Keratinocyte (primary cell): ENCODE measurements around the gene ANKRD18B. TPM values are rescaled to one million over a fixed set of nuclear protein-coding genes. Genes with fewer than 3 reads are reported as not detected.
A peak's percentile ranks its signal among the peaks of the same experiment; 100 is the strongest.

Source experiments
- DNase-seq: peaks from one replicate; pipeline ENCODE4 v3.0.0-alpha.2; 2011; ENCODE audit warnings: low read depth, missing footprints, low spot score
- FAIRE-seq: peaks from 2 replicates; lab custom pipeline; 2011; peaks lifted over from hg19 to GRCh38; lab: Jason Lieb, UNC
- H2AFZ ChIP-seq: 2 replicates; pipeline ENCODE4 v1.6.0; 2012; ENCODE audit warnings: low read length, control low read depth, inconsistent platforms; ENCODE audit not compliant: control insufficient read depth
- H3K27ac ChIP-seq: 2 replicates; pipeline ENCODE4 v1.5.1; 2011; ENCODE audit warnings: low read length; ENCODE audit not compliant: control insufficient read depth, insufficient read depth
- H3K27me3 ChIP-seq: 3 replicates; pipeline ENCODE4 v1.6.0; 2011; ENCODE audit warnings: low read length; ENCODE audit not compliant: control insufficient read depth, insufficient read depth; ENCODE audit errors: extremely low read depth
- H3K36me3 ChIP-seq, 2 experiments: 2 replicates in 1 of 2; 3 replicates in 1 of 2; pipeline ENCODE4 v1.5.1; 2011; ENCODE audit warnings: low read length in 2 of 2, mild to moderate bottlenecking in 1 of 2; ENCODE audit not compliant: control insufficient read depth in 2 of 2, insufficient read depth in 2 of 2; ENCODE audit errors: extremely low read depth in 1 of 2
- H3K4me1 ChIP-seq: 3 replicates; pipeline ENCODE4 v1.5.1; 2011; ENCODE audit warnings: low read length; ENCODE audit not compliant: control insufficient read depth, insufficient read depth; ENCODE audit errors: extremely low read depth
- H3K4me2 ChIP-seq: 3 replicates; pipeline ENCODE4 v1.6.0; 2011; ENCODE audit warnings: low read depth, low read length; ENCODE audit not compliant: control insufficient read depth, insufficient read depth; ENCODE audit errors: extremely low read depth
- H3K4me3 ChIP-seq, 3 experiments: fragments of 200-600 bp in 1 of 3; sonication (generic) in 1 of 3; 2 replicates in 2 of 3; 3 replicates in 1 of 3; pipeline ENCODE4 v1.5.1; 2011 to 2016; ENCODE audit warnings: low read length in 3 of 3, mild to moderate bottlenecking in 3 of 3, control low read depth in 2 of 3, inconsistent platforms in 1 of 3, low read depth in 1 of 3, mixed read lengths in 1 of 3, mixed run types in 1 of 3, moderate library complexity in 1 of 3; ENCODE audit not compliant: control insufficient read depth in 2 of 3, insufficient read depth in 2 of 3; ENCODE audit errors: extremely low read depth in 1 of 3
- H3K79me2 ChIP-seq: 2 replicates; pipeline ENCODE4 v1.6.0; 2012; ENCODE audit warnings: low read length; ENCODE audit not compliant: control insufficient read depth, insufficient read depth
- H3K9ac ChIP-seq: 3 replicates; pipeline ENCODE4 v1.6.0; 2011; ENCODE audit warnings: low read length; ENCODE audit not compliant: control insufficient read depth, insufficient read depth; ENCODE audit errors: extremely low read depth
- H3K9me1 ChIP-seq: 3 replicates; pipeline ENCODE4 v1.6.0; 2011; ENCODE audit warnings: low read length; ENCODE audit not compliant: control insufficient read depth, insufficient read depth; ENCODE audit errors: extremely low read depth
- H3K9me3 ChIP-seq: 2 replicates; pipeline ENCODE4 v1.5.1; 2012; ENCODE audit warnings: low read depth, low read length; ENCODE audit not compliant: control insufficient read depth
- H4K20me1 ChIP-seq: 3 replicates; pipeline ENCODE4 v1.6.0; 2011; ENCODE audit warnings: low read length; ENCODE audit not compliant: control insufficient read depth, insufficient read depth; ENCODE audit errors: extremely low read depth
- EZH2 ChIP-seq: IDR thresholded peaks from one replicate; pipeline ENCODE4 v1.6.1; 2012; ENCODE audit warnings: inconsistent platforms, mild to moderate bottlenecking, low read length, moderate library complexity
- dilution Hi-C: fragments of 300-500 bp; cut with MboI; formaldehyde crosslinking; loops from one replicate; pipeline ENCODE4 v1.7.0; 2020; ENCODE audit warnings: low sequenced_read_pairs; ENCODE audit not compliant: extremely low pct_ligation_motif_present
- polyA plus RNA-seq, 5 experiments: library from polyadenylated mRNA; depleted of rRNA in 3 of 5; stranded (reverse) in 3 of 5; stranded (forward) in 1 of 5; unstranded in 1 of 5; fragments of >200 nt; gene quantifications; 1 replicate in 1 of 5; 2 replicates in 3 of 5; 3 replicates in 1 of 5; pipeline versions ENCODE4 v1.2.1 to v1.2.3, GENCODE V29; 2011 to 2012; ENCODE audit warnings: missing spikeins in 2 of 5, low read depth in 1 of 5, low replicate concordance in 1 of 5
- small RNA-seq, 3 experiments: library from RNA; depleted of rRNA; stranded (forward); fragments of <200 nt; gene quantifications; one replicate each; pipeline ENCODE3, GENCODE V24; 2012; ENCODE audit warnings: low read depth in 3 of 3, low replicate concordance in 1 of 3; ENCODE audit not compliant: insufficient read length in 3 of 3
- TF ChIP-seq, protein P1 (sequence below), 3 experiments: IDR thresholded peaks in 1 of 3; conservative IDR thresholded peaks in 1 of 3; optimal IDR thresholded peaks in 1 of 3; 2 replicates in 2 of 3; 3 replicates in 1 of 3; pipeline versions ENCODE3 to v1.5.1; 2011; ENCODE audit warnings: low read length in 3 of 3, mild to moderate bottlenecking in 3 of 3, moderate library complexity in 2 of 3, control low read depth in 1 of 3, inconsistent platforms in 1 of 3; ENCODE audit not compliant: insufficient read depth in 2 of 3; ENCODE audit errors: extremely low read depth in 1 of 3

Gene ANKRD18B
- polyA plus RNA-seq, 1 donor (not counting 4 experiments of a cell fraction or from before 2014, with no cell fraction given): 2.9 TPM

DNA sequence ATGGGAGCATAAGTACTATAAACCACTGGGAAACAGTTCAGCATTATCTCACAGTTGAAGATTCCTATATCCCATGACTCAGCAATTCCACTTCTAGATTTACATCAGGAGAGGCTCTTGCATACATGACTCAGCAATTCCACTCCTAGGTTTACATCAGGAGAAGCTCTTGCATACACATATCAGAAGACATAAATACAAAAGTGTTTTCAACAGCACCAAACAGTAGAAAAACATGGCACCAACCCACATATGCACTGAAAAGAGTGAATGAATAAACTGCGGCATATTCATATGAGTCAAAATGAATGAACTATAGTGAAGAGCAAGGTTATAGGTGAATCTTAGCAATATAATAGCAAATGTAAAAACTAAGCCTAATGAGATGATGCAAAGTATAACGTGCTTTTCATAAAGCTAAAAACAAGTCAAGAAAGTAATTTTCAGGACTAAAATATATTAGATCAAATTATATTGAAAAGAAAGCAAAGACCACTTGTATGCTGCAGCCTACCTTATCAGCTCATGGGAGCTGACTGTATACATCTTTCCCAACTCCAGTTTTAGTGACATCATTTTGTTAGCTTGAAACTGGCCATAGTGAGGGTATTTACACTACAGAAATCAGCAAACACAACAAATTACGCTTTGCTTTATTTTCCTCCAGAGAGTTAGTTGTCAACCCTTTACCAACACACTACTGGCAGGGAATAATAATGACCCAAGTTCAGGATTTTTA lies 95.8 kb downstream of the ANKRD18B start:
- TF ChIP-seq EZH2: no peak
- TF ChIP-seq, protein P1, sequence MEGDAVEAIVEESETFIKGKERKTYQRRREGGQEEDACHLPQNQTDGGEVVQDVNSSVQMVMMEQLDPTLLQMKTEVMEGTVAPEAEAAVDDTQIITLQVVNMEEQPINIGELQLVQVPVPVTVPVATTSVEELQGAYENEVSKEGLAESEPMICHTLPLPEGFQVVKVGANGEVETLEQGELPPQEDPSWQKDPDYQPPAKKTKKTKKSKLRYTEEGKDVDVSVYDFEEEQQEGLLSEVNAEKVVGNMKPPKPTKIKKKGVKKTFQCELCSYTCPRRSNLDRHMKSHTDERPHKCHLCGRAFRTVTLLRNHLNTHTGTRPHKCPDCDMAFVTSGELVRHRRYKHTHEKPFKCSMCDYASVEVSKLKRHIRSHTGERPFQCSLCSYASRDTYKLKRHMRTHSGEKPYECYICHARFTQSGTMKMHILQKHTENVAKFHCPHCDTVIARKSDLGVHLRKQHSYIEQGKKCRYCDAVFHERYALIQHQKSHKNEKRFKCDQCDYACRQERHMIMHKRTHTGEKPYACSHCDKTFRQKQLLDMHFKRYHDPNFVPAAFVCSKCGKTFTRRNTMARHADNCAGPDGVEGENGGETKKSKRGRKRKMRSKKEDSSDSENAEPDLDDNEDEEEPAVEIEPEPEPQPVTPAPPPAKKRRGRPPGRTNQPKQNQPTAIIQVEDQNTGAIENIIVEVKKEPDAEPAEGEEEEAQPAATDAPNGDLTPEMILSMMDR (optimal IDR thresholded peaks at IDR 0.05 in 1 of 3, IDR thresholded peaks at IDR 0.05 in 1 of 3, conservative IDR thresholded peaks at IDR 0.05 in 1 of 3; ENCODE audit: extremely low read depth in 1 of 3, insufficient read depth in 2 of 3, low read length in 3 of 3): no peak
- DNase-seq: peak; percentile 52
- no peak overlapping the region for H3K4me2 ChIP-seq
- no peak overlapping the region for H3K4me3 ChIP-seq
- peaks cover 31% of the 10 kb centered on the region for H3K4me1 ChIP-seq
- no peaks in the 10 kb centered on the region for H3K36me3 ChIP-seq
- H3K27me3 ChIP-seq: no peaks in the 10 kb centered on the region
- no peaks in the 10 kb centered on the region for H4K20me1 ChIP-seq
- H3K9ac ChIP-seq: no peak overlapping the region
- no peaks in the 10 kb centered on the region for H3K79me2 ChIP-seq
- H3K27ac ChIP-seq: peak overlapping the region; percentile 66
- dilution Hi-C loops: no loop called here
- peak overlapping the region; percentile 5 for H2AFZ ChIP-seq
- FAIRE-seq: peak; percentile 84
- H3K9me1 ChIP-seq: no peaks in the 10 kb centered on the region
- no peaks in the 10 kb centered on the region for H3K9me3 ChIP-seq

DNA sequence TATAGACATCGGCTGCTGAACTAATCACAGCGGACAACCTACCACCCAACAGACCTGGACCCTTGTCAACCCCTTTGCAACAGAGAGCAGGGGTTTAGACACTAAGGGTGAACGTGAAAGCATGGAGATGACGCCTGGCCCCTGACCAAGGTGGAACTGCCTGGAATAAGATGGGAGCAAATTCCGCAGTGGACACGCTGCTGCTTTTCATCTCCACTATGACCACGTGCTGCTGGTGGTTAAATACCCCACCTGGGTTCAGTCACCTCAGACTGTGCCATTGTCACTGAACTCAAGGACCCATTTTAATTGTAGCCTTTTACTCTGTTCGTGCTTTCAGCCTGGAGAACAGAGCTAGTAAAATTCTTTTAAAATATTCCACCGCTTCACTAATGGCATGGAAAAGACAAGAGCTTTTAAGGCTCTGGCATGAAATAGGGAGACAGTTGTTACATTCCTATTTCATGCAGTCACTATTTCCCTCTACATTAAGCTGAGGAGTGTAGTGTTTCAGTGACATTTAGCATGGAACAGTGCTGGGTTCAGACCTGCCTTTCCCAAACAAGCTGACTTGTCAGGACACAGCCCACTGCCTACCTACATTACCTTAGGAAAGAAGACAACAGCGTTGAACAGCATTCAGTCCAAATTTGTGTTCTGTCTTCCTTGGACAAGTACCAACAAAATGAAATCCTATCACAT lies 96.8 kb downstream of the ANKRD18B start:
- H4K20me1 ChIP-seq: no peaks in the 10 kb centered on the region
- peak overlapping the region; percentile 51 for H2AFZ ChIP-seq
- TF ChIP-seq EZH2: no peak
- TF ChIP-seq, protein P1 (optimal IDR thresholded peaks at IDR 0.05 in 1 of 3, IDR thresholded peaks at IDR 0.05 in 1 of 3, conservative IDR thresholded peaks at IDR 0.05 in 1 of 3; ENCODE audit: extremely low read depth in 1 of 3, insufficient read depth in 2 of 3, low read length in 3 of 3): no peak
- no peaks in the 10 kb centered on the region for H3K36me3 ChIP-seq
- H3K4me1 ChIP-seq: peaks cover 31% of the 10 kb centered on the region
- H3K27ac ChIP-seq: peak overlapping the region; percentile 66
- H3K4me2 ChIP-seq: peak overlapping the region; percentile 90
- H3K27me3 ChIP-seq: no peaks in the 10 kb centered on the region
- FAIRE-seq (peak; percentile 98), DNase-seq (peak; percentile 80)
- no peaks in the 10 kb centered on the region for H3K79me2 ChIP-seq
- H3K4me3 ChIP-seq: peak overlapping the region in 2 of 3 experiments; percentile 36 to 64
- H3K9ac ChIP-seq: peak overlapping the region; percentile 41
- dilution Hi-C loops: no loop called here
- H3K9me1 ChIP-seq: no peaks in the 10 kb centered on the region
- H3K9me3 ChIP-seq: no peaks in the 10 kb centered on the region

Small RNA genes within 50 kb of the gene (small RNA-seq; reads per million reads assigned to genes)
- gene AL139008.1 (0 reads per million in 3 experiments), gene PRSS3P4 (0 reads per million in 3 experiments)

Other genes starting within 250 kb of the ANKRD18B start
- 24.2 to 28.8 TPM (median 28.1 TPM) in 3 replicates for gene NFX1, start 233.7 kb upstream of the ANKRD18B start, polyA plus RNA-seq
- gene AQP7, start 121.7 kb upstream of the ANKRD18B start, polyA plus RNA-seq: not detected in 3 replicates
- 139 to 239 TPM (median 215 TPM) in 3 replicates for gene AQP3, start 76.7 kb upstream of the ANKRD18B start, polyA plus RNA-seq
- gene NOL6, start 50.3 kb upstream of the ANKRD18B start, polyA plus RNA-seq: 51.8 to 93.3 TPM (median 63.6 TPM) in 3 replicates